Right forelimb (tissue), 1 donor: ENCODE data around the gene TMEM178B.

ENCODE experiments used
- DNase-seq: peaks from one replicate; pipeline ENCODE4 v3.0.0-alpha.2; 2018

TMEM178B gene

GRCh38 chr7:141225916-141226618 lies 152.2 kb downstream of the TMEM178B start:
- no peak for DNase-seq

DNA sequence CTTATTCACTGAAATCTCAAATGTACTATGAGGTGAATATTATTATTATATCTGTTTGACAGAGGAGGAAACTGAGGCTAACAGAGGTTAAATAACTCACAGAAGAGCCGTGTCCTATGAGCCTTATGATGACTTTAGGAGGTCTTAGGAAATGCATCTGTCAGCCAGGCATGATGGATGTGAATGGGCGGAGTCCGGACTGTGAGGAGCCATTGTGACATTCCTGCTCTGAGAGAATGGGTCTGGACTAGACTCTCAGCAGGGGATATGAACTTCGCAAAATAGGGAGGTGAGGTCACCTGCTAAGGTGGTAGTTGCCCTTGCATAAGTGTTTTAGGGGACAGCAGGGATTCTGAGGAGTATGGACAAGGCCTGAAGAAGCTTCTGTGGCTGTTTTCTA lies 153.6 kb downstream of the TMEM178B start:
- DNase-seq: no peak

GRCh38 chr7:141228482-141228881 lies 154.6 kb downstream of the TMEM178B start:
- no peak for DNase-seq

DNA sequence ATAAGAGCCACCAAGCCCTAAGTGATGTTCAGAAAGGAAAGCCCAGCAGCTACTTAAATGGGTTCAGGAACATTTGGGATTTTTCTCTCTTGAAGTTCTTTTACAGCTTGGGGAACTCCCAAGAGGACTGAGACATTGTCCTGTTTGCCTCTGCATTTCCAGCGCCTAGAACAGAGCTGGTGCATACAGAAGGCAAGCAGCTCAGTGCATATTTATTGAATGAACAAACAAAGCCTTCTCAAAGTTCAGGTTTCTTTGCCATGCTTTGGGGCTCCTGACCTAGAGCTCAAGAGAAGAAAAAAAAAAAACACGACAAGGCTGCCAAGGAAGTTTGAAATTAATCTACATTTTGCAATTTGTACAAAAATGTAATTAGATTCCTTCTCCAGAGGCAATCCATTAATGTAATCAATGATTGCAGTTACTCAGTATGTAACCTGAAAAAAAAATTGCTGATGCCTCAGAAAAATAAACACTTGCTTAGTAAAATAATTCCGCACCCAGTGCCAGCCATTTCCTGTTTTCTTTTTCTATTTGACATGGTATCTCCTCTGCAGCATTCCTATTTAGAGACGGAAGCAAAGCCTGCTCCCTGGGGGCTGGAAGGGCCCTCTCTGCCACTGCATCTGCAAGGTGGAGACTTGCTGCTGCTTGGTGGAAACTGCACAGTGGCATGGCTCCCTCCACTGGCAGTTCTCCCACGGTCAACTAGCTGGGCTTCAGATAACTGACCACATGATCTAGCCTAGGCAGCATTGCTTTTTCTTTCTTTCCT lies 157.3 kb downstream of the TMEM178B start:
- no peak for DNase-seq

- no peak for DNase-seq
These were observed 158.6 kb downstream of the TMEM178B start for GRCh38 chr7:141232286-141233051.

- no peak for DNase-seq
These were observed 160.7 kb downstream of the TMEM178B start for GRCh38 chr7:141234335-141235105.

GRCh38 chr7:141235656-141236055 lies 161.8 kb downstream of the TMEM178B start:
- no peak for DNase-seq

GRCh38 chr7:141238596-141239243 lies 164.9 kb downstream of the TMEM178B start:
- DNase-seq: no peak

DNA sequence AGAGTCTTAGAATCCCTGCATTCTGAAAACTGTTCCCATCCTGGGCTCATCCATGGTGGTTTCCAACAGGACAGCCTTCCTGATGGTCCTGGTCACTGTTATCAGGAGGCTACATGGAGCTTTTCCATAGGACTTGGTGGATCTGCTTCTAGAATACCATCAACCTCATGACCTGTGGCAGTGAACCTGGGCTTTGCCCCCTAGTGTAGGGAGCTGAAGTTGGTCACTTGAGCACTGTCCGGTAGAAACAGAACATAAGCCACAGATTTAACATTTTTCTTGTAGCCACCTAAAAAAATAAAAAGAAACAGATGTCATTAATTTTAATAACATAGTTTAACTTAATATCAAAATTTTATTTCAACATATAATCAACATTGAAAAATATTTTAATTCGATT lies 165.8 kb downstream of the TMEM178B start:
- DNase-seq: no peak

GRCh38 chr7:141242568-141242967 lies 168.7 kb downstream of the TMEM178B start:
- no peak for DNase-seq

DNA sequence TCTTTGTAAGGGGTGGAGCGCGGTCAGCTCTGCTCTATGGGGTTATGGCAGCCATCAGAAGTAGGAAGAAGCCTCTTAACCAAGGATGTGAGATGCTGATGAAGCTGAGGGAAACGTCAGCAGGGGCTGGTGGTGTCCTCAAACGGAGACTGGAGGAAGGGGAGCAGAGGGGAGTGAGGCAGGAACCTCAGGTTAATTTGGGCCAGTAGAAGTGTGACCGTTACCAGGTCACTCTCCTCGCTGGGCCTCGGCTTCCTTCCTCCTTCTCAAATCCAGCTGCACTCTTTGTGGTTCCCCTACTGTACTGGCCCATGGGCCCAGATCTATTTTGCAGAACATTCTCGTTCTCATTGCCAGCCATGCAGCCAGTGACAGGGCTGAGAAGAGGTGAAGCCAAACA lies 169.5 kb downstream of the TMEM178B start:
- DNase-seq: no peak

DNA sequence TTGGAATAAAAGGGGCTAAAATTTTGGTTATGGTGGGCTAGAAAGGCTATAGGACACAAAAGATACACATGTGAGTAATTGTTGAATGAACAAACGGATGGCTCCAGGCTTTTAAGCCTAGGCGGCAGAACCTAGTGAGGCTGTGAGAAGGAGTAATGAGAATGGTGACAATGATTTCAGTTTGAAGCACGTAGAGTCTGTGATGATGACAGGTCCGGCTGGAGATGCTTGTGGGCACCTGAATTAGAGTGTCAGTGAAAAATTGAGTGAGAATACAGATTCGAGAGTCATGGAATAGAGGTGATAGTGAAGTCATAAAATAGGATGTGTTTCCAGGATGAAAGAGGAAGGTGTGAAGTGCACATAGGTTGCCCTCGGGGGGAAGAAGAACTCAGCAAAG lies 170.6 kb downstream of the TMEM178B start:
- no peak for DNase-seq

DNA sequence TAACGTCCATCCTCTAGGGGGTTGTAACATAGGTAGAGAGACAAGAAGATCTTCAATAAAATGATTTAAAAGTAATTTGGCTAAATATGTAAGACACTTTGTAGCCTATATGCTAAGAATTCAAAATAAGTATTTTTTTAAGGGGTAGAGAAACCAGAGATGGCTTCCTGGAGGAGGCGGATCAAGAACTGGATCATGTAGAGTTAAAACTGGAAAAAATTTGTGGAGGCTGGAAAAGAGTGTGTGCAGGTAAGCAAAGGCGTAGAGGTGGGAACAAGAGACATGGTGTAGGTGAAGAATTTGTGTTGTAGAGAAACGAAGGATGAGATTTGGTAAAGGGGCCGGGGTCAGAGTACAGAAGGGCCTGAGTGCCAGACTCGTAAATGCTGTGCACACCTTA lies 172.6 kb downstream of the TMEM178B start:
- DNase-seq: no peak

GRCh38 chr7:141251180-141251579 lies 177.3 kb downstream of the TMEM178B start:
- no peak for DNase-seq

- no peak for DNase-seq
These were observed 178.1 kb downstream of the TMEM178B start for GRCh38 chr7:141251957-141252356.

DNA sequence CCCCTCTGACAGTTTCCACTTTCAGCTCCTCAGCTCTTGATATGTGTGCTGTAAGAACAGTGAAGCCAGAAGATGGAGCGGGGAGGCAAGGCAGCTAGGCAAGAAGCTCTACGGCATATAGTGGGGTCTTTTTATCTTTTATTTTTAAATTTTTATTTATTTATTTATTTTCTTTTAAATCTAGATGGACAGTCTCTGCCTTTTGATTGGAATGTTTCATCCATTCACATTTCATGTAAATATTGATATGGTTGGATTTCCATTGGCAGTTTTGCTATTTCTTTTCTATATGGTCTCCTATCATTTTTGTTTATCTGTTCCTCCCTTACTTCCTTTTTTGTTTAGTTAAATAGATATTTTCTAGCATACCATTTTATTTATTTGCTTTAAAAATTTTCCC lies 183.7 kb downstream of the TMEM178B start:
- no peak for DNase-seq

GRCh38 chr7:141258559-141258958 lies 184.7 kb downstream of the TMEM178B start:
- DNase-seq: no peak

- DNase-seq: no peak
These were observed 188.5 kb downstream of the TMEM178B start for GRCh38 chr7:141262101-141263090.

- DNase-seq: no peak
These were observed 189.6 kb downstream of the TMEM178B start for GRCh38 chr7:141263508-141263907.

DNA sequence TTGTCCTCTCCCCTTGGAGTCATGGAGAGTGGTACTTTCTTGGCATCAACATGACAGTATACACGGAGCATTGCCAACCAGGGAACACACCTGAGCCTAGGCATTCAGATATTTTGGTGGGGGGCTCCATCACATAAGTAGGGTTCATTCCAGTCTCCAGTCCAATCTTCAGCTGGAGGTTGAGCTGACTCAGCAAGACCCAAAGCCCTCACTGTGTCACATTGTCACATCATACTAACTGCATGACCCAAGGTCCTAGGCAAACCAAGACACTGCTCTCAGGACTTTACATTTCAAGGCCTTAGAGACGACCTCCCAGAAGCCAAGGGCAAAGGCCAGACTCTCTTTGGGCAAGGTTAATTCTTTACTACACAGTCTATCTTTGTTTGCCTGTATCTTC lies 190.1 kb downstream of the TMEM178B start:
- no peak for DNase-seq

- DNase-seq: no peak
These were observed 190.6 kb downstream of the TMEM178B start for GRCh38 chr7:141264511-141264910.
